Fibroblast of skin of right quadriceps (primary cell): Measurements from ENCODE around the gene CAMLG.

ENCODE experiments used
- DNase-seq: peaks from one replicate; pipeline ENCODE4 v3.0.0-alpha.2; 2013

The CAMLG gene

DNA sequence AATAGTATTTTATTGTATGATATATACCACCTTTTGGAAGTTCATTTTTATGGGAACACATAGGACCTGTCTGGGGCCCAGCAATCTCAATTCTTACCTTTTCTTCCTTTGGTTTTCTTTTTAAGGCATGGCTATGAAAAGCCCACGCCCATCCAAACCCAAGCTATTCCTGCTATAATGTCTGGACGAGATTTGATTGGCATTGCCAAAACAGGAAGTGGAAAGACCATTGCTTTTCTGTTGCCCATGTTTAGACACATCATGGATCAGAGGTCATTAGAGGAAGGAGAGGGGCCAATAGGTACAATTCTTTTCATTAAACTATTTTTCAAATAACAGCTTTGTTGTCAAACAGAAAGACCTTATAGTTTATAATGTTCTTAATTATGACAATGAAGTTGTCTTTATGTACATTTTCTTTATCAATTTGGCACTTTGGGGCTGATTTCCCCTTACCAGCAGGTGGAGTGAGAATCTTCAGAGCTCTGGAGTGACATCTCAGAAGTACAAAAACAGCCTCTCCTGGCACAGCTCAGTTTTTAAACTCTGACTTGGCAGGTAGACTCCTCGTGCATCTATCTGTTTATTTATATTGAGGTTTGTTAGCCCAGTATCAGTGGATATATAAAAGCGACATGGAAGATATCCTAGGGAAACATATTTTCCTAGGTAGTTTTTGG, 46.0 kb downstream of the CAMLG start:
- no peak for DNase-seq

DNA sequence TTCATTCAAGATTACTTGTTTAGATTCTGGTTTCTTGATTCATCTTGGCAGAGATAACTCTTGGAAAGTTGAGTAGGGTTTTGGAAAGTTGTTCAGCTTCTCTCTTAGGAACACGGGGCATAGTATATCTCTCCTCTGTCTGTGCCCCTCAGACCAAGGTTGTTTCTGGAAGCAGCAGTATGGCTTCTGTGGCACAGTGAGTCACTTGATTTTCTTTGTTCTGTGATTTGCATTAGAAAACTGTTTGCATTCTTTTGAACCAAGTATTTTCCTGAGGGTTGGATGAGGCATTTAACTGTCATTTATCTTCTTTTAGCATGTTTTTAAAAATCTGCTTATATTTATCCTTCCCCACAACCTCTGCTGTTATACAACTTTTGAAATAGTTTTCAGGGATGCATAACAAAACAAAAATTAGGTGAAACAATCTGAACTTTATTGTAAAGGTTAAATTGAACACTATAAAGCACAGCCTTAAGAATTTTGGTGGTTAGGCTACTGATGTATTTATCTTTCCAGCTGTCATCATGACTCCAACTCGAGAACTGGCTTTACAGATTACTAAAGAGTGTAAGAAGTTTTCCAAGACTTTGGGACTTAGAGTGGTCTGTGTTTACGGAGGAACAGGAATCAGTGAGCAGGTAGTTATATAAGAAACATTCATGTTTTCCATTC, 46.7 kb downstream of the CAMLG start:
- DNase-seq, result peak; percentile 11

DNA sequence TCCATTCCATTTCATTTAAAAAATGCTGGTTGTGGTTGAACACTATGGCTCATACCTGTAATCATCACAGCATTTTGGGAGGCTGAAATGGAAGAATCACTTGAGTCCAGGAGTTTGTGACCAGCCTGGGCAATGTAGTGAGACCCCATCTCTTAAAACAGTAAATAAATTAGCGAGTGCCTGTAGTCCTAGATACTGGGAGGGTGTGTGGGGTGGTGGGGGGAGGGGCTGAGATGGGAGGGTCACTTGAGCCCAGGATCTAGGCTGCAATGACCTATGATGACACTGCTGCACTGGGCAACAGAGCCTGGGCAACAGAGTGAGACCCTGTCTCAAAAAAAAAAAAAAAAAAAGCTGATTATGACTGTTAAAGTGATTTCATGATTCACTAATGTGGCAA, 49.3 kb downstream of the CAMLG start:
- DNase-seq, result no peak

DNA sequence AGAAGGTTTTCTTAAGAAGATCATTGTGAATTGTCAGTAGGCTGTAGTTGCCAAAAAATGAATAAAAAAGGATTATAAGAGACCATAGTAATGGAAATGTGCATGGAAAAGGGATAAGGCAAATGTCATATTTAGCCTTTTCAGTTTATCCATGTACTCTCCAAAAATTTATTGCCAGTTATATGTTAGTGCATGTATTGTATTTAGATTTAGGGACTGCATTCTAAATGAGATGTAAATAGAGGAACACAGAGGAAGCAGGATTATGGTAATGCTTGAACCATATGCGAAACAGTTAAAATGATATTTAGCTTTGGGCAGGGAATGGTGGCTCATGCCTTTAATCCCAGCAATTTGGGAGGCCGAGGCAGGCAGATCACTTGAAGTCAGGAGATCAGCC, 53.2 kb downstream of the CAMLG start:
- no peak for DNase-seq

DNA sequence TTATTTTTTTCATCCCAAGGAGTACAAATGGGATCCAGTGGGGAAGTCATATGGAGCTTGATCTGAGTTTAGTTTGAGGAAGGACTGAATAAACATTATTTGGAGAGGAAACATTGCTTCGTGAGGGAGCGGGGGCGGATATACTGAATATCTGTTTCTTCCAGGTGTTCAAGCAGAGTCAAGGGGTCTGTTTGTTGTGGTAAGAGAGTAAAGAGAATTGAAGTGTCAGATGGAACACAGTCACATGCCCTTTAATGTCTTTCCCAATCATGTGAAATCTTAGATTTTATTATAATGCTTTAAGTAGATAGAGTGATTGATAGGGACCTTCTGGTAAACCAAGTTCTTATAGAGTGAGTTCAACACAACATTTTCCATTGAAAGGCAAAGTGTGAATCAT, 53.9 kb downstream of the CAMLG start:
- no peak for DNase-seq

DNA sequence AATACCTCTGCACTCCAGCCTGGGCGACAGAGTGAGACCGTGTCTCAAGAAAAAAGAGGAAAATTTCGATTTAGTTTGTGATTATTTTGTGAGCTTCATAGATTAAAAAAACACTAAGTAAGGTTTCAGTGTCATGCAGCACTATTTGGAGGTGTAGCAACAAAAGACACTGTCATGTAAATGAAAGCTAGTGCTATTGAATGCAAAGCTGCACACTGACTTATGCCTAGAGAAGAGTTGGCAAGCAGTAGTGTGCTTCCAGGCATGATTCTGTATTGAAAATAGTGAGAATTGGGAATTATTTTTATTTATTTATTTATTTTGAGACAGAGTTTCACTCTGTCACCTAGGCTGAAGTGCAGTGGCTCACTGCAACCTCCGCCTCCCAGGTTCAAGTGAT, 54.8 kb downstream of the CAMLG start:
- DNase-seq, result no peak

DNA sequence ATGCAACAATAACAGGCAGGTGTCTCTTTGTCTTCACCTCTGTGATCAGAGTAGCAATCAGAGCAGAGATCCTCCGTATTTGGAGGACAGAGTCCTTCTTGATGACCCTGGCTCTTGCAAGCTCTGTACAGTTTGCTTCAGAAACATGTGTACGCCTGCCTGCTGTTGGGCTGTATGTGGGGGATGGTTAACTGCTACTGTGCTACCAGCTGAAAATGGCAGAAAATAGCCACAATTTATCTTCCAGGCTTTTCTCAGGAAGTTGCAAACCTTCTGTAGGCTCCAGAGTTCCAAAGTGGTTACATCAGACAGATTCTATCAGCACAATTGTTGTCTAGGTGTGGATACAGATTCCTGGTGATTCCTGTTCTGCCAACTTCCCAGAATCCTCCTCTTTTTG, 55.7 kb downstream of the CAMLG start:
- peak; percentile 24 for DNase-seq

DNA sequence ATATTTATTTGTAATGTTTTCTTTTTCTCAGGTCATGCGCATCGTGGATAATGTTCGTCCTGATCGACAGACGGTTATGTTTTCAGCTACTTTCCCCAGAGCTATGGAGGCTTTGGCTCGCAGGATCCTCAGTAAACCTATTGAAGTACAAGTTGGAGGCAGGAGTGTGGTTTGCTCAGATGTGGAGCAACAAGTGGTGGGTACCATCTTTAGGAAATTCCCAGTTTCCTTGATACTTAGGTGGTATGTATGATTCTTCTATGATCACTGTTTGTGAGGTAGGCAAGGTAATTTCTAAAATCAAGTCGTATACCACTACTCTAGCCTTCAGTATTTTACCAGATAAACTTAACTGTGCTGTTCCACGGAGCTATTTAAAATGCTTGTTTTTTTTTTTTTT, 56.5 kb downstream of the CAMLG start:
- DNase-seq, result no peak

DNA sequence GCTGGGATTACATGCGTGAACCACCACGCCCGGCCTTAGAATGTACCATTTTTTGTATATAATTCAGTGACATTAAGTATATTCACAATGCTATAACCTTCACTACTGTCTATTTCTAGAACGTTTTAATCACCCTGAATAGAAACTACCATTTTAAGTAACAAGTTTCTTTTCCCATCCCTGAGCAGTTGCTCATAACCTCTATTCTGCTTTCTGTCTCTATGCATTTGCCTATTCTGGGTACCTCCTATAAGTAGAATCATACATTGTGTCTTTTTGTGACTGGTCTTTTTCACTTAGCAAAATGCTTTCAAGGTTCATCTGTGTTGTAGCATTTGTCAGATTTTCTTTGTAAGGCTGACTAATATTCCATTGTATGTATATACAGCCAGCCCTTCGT, 60.1 kb downstream of the CAMLG start:
- DNase-seq, result no peak
